ENCODE measurements around the gene ARHGDIA. TPM values are rescaled to one million over a fixed set of nuclear protein-coding genes. Genes with fewer than 3 reads are reported as not detected.
A peak's percentile ranks its signal among the peaks of the same experiment; 100 is the strongest.
"Not testable (repeated sequence)": the region's sequence is repeated elsewhere in the genome, so short reads cannot be mapped to it uniquely, and the experiment has no call there.

Gene ARHGDIA
- polyA plus RNA-seq, 1 donor from 2014 or later, result 163 TPM

DNA sequence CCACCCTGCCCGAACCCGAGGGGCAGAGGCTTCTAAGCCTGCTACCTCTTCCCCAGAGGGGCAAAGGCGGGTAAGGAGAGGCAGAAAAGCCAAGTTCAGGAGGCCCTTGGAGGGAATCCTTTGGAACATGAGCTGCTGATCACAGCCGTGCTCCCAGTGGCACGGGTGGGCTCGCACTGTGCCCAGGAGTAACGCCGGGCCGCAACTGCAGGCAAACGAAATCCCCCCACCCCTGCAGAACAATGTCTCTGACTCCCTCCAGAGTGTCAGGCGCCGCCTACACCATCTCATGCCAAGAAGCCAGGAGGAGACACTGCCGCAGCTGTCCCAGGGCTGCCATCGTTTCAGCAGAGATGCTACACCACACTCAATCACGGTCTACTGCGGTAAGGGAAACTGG, 19.7 kb downstream of the ARHGDIA start:
- Mint-ChIP-seq H3K9me3 (no peaks in the 10 kb centered on the region), H3K27ac (no peak overlapping the region), H3K36me3 (no peaks in the 10 kb centered on the region), H3K4me1 (no peaks in the 10 kb centered on the region), H3K4me3 (no peak overlapping the region), H3K27me3 (no peaks in the 10 kb centered on the region)

DNA sequence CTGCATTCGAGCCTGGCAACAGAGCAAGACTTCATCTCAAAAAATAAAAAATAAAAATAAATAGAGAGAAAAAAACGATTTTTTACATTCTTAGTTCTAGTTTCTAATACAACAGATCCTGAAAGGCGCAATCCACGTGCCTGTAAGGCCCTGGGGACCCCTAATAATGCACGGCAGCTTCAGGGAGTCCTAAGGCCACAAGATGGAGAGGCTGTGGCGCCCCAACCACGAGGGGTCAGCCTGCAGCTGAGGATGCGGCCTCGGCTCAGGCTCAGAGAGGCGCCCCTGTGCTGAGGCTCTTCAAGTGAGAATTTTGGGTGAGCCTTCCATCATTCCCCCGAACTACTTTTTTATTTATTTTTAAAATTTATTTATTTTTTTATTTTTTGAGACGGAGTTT, 21.7 kb downstream of the ARHGDIA start:
- Mint-ChIP-seq H3K9me3 (no peaks in the 10 kb centered on the region), H3K27me3 (no peaks in the 10 kb centered on the region), H3K4me3 (no peak overlapping the region), H3K36me3 (no peaks in the 10 kb centered on the region), H3K4me1 (no peaks in the 10 kb centered on the region), H3K27ac (no peak overlapping the region)

DNA sequence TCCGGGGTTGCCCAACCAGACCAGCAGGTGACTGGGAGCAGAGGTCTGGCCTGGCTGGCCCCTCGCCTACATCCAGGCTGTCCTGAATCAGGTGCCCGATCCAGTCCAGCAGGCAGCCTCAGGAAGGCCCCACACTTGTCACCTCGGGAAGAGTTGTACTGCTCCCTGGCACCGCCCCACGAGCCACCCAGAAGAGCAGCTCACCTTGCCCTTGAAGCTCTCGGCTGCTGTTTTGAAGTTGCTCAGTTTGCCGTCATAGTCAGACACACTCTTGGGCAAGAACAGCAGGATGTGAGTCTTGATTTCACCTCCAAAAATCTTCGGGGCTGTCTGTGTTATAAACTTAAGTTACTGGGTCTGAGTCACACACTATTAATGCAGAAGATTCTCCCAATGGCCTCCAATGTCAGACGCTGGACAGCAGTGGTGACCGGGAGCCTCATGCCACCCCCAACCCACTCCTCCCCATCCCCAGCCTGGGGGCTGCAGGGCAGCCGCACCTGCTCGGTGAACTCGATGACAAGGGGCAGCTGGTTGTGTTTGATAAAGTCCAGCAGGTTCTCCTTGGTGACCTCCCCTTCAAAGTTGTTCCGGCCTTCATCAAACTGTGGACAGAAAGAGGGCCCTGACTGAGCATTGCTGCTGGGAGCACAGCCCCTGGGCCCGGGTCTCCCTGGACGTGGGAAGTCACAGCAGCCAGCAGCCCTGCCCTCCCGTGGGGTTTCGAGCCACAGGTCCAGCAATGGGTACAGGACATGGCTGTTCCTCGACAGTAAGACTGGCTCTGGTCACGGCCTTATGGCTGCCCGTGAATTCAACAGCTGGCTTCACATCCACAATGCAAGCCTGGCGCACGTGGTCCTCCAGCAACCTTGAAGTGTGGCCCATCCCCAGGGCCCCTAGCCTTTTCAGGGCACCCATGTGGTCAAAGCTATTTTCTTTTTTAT, 24.1 kb downstream of the ARHGDIA start:
- Mint-ChIP-seq H3K4me1 (no peaks in the 10 kb centered on the region), H3K36me3 (no peaks in the 10 kb centered on the region), H3K27me3 (no peaks in the 10 kb centered on the region), H3K9me3 (no peaks in the 10 kb centered on the region), H3K4me3 (no peak overlapping the region), H3K27ac (no peak overlapping the region)

DNA sequence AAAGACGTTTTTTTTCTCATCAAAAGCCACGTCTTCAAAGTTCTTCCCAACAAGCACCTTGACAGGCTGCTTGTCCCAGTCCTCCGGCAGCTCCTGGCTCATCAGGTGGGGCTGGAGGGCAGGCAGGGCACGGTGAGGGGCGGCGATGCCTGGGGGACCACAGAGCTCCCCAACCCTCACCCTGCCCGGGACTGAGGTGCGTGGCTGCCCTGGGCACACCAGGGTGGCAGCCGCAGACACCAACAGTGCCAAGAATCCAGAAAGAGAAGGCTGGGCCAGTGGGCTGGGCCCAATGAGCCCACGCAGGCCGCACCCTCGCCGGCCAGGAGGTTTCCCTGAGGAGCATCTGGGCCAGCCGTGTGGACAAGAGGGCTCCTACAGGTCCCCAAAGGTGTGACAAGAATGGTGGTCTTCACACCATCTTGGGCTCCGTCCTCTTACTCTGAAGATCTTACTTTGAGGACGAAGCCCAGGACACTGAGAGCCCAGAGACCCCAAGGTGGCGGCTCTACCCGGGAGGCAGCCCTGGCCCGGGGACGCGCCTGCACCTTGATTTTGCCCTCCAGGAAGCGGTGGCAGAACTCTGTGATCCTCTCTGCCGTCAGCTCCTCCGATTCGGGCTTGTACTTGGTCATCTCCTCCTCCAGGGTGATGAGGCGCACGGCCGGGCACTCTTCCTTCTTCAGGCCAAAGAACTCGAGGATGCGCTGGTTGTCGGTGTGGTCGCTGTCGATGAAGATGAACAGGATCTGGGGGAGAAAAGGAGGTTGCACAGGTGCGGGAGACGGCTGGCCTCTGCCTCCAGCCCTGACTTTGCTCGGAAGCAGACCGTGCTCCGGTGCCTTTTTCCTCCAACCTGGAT, 25.0 kb downstream of the ARHGDIA start:
- Mint-ChIP-seq H3K4me3 (no peak overlapping the region), H3K9me3 (no peaks in the 10 kb centered on the region), H3K27me3 (no peaks in the 10 kb centered on the region), H3K27ac (no peak overlapping the region), H3K36me3 (no peaks in the 10 kb centered on the region), H3K4me1 (no peaks in the 10 kb centered on the region)

DNA sequence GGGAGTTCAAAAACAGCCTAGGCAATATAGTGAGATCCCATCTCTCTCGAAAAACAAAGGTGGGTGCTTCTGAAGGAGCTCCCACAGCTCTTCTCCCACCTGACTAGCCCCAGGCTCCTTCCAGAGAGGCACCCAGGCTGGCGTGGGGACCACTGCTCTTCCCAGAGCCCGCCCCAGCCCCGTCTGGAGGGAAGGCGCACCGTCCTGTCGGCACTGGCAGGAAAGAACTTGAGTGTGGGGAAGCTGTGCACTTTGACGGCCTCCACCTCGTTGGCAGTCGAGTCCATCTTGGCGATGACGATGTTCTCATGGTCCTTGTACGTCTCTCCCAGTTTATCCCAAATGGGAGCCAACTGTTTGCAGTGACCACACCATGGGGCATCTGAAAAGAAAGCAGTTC, 25.8 kb downstream of the ARHGDIA start:
- Mint-ChIP-seq H3K27me3 (no peaks in the 10 kb centered on the region), H3K27ac (no peak overlapping the region)

DNA sequence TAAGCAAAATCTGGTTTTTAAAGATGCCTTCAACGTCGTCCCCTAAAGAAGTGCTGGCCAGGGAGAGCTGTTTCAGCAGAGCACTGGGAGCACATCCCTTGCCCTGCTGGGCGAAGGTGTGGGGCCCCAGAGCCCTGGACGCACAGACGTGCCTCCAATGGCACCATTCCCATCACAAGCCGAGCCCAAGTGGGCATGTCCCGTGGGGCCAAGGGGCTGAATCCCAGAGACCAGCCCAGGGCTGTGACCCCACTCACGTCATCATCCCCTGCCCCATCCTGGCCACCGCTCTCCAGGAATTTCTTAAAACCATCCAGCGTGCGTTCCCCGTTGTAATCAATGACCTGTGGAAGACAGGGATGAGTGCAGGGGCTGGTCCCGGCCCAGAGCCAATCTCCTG, 26.2 kb downstream of the ARHGDIA start:
- Mint-ChIP-seq H3K9me3 (no peaks in the 10 kb centered on the region), H3K36me3 (no peaks in the 10 kb centered on the region), H3K27ac (peak overlapping the region in 1 of 3 donors; percentile 16), H3K27me3 (no peaks in the 10 kb centered on the region), H3K4me3 (no peak overlapping the region), H3K4me1 (no peaks in the 10 kb centered on the region)

More for the DNA sequence above, 25.8 kb downstream of the ARHGDIA start:
- Mint-ChIP-seq H3K4me1 (no peaks in the 10 kb centered on the region), H3K36me3 (no peaks in the 10 kb centered on the region), H3K9me3 (no peaks in the 10 kb centered on the region), H3K4me3 (no peak overlapping the region)

DNA sequence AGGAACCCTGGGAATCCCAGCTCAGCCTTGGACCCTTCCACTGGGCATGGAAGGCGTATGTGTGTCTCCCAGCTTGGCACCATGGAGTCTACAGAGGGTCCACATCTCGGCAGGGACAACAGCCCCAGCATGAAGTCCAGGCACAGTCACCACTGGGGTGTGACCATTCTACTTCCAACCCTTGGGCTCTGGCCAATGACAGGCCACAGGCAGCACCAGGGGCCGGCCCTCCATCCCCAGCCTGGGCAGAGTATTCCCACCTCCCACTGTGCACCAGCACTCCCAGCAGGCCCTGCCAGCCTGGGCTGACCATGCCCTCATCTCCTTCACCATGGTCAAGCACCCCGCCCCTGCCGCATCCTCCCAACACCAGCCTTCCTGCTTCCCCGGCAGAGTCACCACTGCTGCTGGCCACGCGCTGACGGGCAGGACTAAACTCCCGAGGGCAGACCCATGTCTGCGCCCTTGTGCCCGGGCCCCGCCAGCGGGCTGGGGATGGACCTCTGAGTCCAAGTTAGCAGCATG, 26.7 kb downstream of the ARHGDIA start:
- H3K27ac Mint-ChIP-seq, result peak overlapping the region in 1 of 3 donors; percentile 16
- no peaks in the 10 kb centered on the region for H3K4me1 Mint-ChIP-seq

DNA sequence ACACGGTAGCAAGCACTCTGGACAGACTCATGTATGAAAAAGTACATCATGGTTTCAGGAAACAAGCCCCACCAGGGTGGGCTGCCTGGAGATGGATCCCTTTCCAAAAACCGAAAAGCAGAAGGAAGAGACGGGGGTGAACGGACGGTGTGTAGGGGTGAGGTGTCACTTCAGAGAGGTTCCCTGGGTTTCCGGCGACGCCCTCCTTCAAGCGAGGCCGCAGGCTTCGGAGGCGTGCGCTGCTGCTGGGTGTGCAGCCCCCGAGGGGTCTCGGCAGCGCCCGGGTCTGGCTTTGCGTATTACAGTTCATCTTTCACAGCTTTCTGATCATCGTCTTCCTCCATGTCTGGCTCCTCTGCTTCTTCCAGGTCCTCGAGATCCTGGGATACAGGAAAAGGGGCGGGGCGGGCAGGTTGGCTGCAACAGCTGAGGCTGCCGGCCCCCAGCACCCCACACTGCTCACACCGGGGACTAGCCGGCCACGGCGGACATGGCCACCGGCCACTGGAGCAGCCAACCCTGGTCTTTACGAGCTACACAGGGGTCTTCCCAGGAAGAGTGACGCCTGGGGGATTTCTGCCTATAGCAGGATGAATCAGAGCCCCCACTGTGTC, 27.3 kb downstream of the ARHGDIA start:
- no peaks in the 10 kb centered on the region for H3K36me3 Mint-ChIP-seq
- H3K4me1 Mint-ChIP-seq, result no peaks in the 10 kb centered on the region
- H3K9me3 Mint-ChIP-seq, result no peaks in the 10 kb centered on the region
- H3K27ac Mint-ChIP-seq, result no peak overlapping the region
- no peak overlapping the region for H3K4me3 Mint-ChIP-seq
- H3K27me3 Mint-ChIP-seq, result no peaks in the 10 kb centered on the region

More for the DNA sequence above, 26.7 kb downstream of the ARHGDIA start:
- Mint-ChIP-seq H3K4me3 (no peak overlapping the region), H3K36me3 (no peaks in the 10 kb centered on the region), H3K27me3 (no peaks in the 10 kb centered on the region), H3K9me3 (no peaks in the 10 kb centered on the region)

DNA sequence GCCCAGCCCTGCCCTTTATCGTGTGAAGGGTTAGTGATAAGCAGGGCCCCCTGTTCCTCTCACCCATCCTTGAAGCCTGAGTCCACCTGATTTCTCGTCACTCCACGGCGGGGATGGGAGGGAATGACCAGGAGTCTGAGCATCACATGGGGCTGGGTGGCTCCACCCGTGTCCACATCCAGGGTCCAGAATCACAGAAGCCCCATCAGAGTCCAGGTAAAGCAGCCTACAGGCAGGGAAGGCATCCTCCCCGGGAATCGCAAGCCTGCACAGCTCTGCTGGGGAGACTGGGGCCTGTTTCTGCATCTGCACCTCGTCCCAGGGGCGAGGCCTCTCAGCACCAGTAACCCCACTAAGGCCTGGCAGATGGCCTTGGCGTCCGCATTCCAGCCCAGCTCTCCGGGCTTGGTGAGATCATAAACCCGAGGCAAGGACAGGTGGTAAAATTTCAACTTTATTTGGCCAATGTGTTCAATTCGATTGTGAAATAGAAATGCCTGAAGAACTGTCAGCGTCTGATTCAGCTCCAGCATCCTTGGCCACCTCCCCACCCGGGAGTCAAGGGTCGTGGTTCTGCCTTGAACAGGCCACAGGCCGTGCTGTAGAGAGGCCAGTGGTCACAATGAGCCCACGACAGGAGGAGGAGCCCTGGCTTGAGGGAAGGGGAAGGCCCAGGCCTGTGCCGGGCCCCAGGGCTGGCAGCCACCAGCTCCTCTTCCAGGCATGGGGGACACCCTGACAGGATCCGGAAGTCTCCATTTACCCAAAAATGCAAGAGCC, 28.2 kb downstream of the ARHGDIA start:
- H3K4me3 Mint-ChIP-seq, result no peak overlapping the region
- H3K9me3 Mint-ChIP-seq, result no peaks in the 10 kb centered on the region
- H3K27ac Mint-ChIP-seq, result no peak overlapping the region
- no peaks in the 10 kb centered on the region for H3K27me3 Mint-ChIP-seq
- H3K4me1 Mint-ChIP-seq, result no peaks in the 10 kb centered on the region
- H3K36me3 Mint-ChIP-seq, result no peaks in the 10 kb centered on the region

DNA sequence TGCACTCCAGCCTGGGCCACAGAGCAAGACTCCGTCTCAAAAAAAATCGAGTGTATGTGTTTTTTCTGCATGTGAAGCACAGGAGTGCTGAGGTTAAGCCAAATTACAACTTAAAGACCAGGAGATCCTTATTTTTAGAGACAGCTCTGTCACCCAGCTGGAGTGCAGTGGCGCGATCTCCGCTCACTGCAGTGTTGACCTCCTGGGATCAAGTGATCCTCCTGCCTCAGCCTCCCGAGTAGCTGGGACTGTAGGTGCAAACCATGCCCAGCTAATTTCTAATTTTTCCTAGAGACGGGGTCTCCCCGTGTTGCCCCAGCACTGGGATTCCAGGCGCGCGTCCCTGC, 28.8 kb downstream of the ARHGDIA start:
- Mint-ChIP-seq H3K36me3 (no peaks in the 10 kb centered on the region), H3K27ac (no peak overlapping the region), H3K4me3 (no peak overlapping the region), H3K27me3 (no peaks in the 10 kb centered on the region), H3K4me1 (no peaks in the 10 kb centered on the region), H3K9me3 (no peaks in the 10 kb centered on the region)

DNA sequence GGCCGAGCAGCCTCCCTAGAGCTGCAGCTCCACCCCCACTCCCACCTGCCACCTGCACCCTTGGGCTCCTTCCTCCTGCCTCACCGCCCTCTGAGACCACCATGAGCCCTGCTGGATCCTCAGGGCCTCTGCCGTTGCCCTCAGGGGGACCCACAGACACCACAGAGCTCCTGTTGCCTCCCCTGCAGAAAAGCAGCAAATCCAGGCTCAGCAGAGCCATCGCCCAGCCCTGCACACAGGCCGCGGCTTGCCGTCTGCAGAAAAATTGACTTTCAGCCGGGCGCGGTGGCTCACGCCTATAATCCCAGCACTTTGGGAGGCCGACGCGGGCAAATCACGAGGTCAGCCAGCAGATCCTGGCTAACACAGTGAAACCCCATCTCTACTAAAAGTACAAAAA, 29.3 kb downstream of the ARHGDIA start:
- Mint-ChIP-seq H3K4me1 (no peaks in the 10 kb centered on the region), H3K9me3 (no peaks in the 10 kb centered on the region), H3K4me3 (no peak overlapping the region), H3K36me3 (no peaks in the 10 kb centered on the region), H3K27me3 (no peaks in the 10 kb centered on the region), H3K27ac (no peak overlapping the region)

DNA sequence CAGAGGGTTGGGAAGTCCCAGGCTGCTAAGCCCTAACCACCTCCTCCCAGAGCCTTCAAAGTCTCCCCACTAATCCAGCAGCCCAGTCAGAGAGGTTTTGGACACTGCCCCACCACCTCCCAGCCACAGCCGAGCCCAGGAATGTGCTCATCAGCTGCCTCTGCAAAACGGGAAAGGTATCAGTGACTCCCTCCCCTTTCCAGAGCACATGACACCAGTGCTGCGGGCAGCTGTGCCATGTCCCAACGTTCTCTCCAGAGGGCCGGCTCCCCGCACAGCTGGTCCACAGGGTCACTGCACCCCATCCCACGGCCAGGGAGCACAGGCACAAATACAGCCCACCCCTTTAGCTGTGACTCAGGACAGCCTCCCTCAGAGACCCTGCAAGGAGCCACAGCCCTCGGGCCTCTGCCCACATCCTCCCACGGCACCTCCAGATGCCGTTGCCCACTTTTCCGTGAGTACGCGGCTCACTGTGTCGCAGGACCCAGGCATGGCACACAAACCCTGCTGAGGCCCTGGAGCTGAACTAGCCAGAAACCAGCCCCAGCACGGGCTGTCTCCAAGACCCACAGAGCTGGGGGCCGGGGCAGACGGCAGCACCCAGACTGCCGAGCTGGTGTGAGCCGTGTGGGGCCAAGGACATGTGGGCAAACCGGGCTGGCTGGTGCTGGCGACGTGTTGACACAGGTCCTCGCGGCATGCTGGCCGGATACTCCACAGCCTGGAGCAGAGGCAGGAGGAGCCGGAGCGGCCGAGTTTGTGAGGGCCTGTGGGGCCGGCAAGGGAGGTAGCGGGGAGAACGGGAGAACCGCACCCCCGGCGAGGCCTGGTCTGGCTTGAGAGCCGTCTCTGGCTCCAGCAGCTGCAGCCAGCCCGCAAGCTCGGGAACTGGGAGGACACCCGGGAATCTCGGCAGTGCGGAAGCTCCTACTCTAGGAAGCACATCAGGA, 30.0 kb downstream of the ARHGDIA start:
- H3K9me3 Mint-ChIP-seq, result no peaks in the 10 kb centered on the region
- no peak overlapping the region for H3K27ac Mint-ChIP-seq
- no peak overlapping the region for H3K4me3 Mint-ChIP-seq
- no peaks in the 10 kb centered on the region for H3K36me3 Mint-ChIP-seq
- no peaks in the 10 kb centered on the region for H3K4me1 Mint-ChIP-seq
- H3K27me3 Mint-ChIP-seq, result no peaks in the 10 kb centered on the region

DNA sequence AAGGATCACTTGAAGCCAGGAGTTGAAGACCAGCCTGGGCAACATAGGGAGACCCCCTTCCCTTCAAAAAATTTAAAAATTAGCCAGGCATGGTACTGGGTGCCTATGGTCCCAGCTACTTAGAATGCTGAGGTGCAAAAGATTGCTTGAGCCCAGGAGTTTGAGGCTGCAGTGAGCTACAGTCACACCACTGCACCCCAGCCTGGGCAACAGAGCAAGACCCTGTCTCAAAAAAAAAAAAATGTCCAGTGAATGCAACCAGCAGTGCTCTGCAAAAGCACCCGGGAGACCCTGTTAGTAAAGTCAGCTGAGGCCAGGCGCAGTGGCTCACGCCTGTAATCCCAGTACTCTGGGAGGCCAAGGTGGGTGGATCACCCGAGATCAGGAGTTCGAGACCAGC, 31.1 kb downstream of the ARHGDIA start:
- H3K9me3 Mint-ChIP-seq, H3K4me3 Mint-ChIP-seq, H3K36me3 Mint-ChIP-seq, H3K4me1 Mint-ChIP-seq, H3K27me3 Mint-ChIP-seq, H3K27ac Mint-ChIP-seq: not testable (repeated sequence)

DNA sequence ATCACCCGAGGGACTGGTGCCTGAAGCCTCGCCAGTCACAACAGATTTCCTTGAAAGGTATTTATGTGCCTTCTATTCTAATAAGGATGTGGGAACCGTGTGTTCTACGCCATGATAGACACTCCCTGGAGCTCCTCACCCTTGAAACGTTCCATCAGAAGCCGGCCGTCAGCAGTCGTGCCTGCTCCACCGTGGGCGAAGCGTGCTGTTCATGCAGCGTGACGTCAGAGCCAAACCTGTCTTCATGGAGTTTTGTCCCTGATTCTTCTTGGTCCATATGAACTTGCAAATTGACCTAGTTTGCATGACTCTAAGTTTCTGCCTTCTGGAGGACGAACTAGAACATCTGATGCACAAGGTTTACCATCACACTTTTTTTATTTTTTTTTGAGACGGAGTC, 31.8 kb downstream of the ARHGDIA start:
- H3K9me3 Mint-ChIP-seq, result no peaks in the 10 kb centered on the region
- H3K4me1 Mint-ChIP-seq, result no peaks in the 10 kb centered on the region
- no peaks in the 10 kb centered on the region for H3K27me3 Mint-ChIP-seq
- no peaks in the 10 kb centered on the region for H3K36me3 Mint-ChIP-seq
- no peak overlapping the region for H3K27ac Mint-ChIP-seq
- no peak overlapping the region for H3K4me3 Mint-ChIP-seq

All from IgD-negative memory B cell (primary cell).